H1 (cell line): ENCODE results near the gene ZBTB48. TPM values are rescaled to one million over a fixed set of nuclear protein-coding genes. Genes with fewer than 3 reads are reported as not detected.
A peak's percentile ranks its signal among the peaks of the same experiment; 100 is the strongest.

ENCODE experiments used
- CTCF ChIA-PET: fragments of 300-600 bp; sonication (Branson Sonifier 250); formaldehyde crosslinking; loops from one replicate; lab custom pipeline; 2021; ENCODE audit not compliant: partially characterized antibody; lab: Charles Lee
- POLR2A ChIA-PET: fragments of 300-600 bp; sonication (Branson Sonifier 250); formaldehyde crosslinking; loops from one replicate; lab custom pipeline; 2021; ENCODE audit warnings: inconsistent platforms; ENCODE audit not compliant: partially characterized antibody; lab: Charles Lee
- DNase-seq, 2 experiments: peaks; one replicate each; pipeline versions ENCODE4 v3.0.0 to v3.0.0-alpha.2; 2010 to 2022; ENCODE audit warnings: low spot score in 2 of 2, low read depth in 1 of 2, mixed read lengths in 1 of 2
- FAIRE-seq: peaks from 2 replicates; lab custom pipeline; 2011; peaks lifted over from hg19 to GRCh38; lab: Jason Lieb, UNC
- H2AFZ ChIP-seq: 2 replicates; pipeline ENCODE4 v1.8.1; 2012; ENCODE audit warnings: low read length, inconsistent platforms
- H2AK5ac ChIP-seq: 2 replicates; pipeline ENCODE4 v1.6.1; 2013; ENCODE audit warnings: low read depth, low read length
- H2BK120ac ChIP-seq: replicated peaks from 2 replicates; pipeline ENCODE3; 2013; ENCODE audit warnings: low read depth, low read length, inconsistent platforms
- H2BK12ac ChIP-seq: 2 replicates; pipeline ENCODE4 v1.6.1; 2013; ENCODE audit warnings: low read depth, low read length
- H2BK15ac ChIP-seq: 2 replicates; pipeline ENCODE4 v1.6.1; 2013; ENCODE audit warnings: low read length
- H2BK20ac ChIP-seq: 2 replicates; pipeline ENCODE4 v1.6.1; 2013; ENCODE audit warnings: low read length
- H2BK5ac ChIP-seq: 2 replicates; pipeline ENCODE4 v1.6.1; 2013; ENCODE audit warnings: low read depth, low read length
- H3K14ac ChIP-seq: 2 replicates; pipeline ENCODE4 v1.6.1; 2013; ENCODE audit warnings: inconsistent platforms; ENCODE audit not compliant: insufficient read length
- H3K18ac ChIP-seq: 2 replicates; pipeline ENCODE4 v1.6.1; 2013; ENCODE audit warnings: low read length; ENCODE audit errors: extremely low read depth
- H3K23ac ChIP-seq: 2 replicates; pipeline ENCODE4 v1.6.1; 2013; ENCODE audit warnings: inconsistent platforms; ENCODE audit not compliant: insufficient read length
- H3K23me2 ChIP-seq: 2 replicates; pipeline ENCODE4 v1.6.1; 2013; ENCODE audit warnings: low read depth, low read length
- H3K27ac ChIP-seq: 2 replicates; pipeline ENCODE4 v1.6.1; 2011; ENCODE audit warnings: low read depth, low read length, inconsistent platforms
- H3K27me3 ChIP-seq, 4 experiments: replicated peaks in 1 of 4; 1 replicate in 1 of 4; 2 replicates in 3 of 4; pipeline versions ENCODE4 v1.6.1 to v1.8.1; 2011 to 2013; ENCODE audit warnings: low read length in 3 of 4, mild to moderate bottlenecking in 3 of 4, inconsistent platforms in 2 of 4, mixed read lengths in 2 of 4, moderate library complexity in 1 of 4; ENCODE audit not compliant: control insufficient read depth in 3 of 4, insufficient read depth in 3 of 4; ENCODE audit errors: extremely low read depth in 1 of 4
- H3K36me3 ChIP-seq, 4 experiments: 2 replicates each; pipeline versions ENCODE4 v1.6.1 to v1.8.1; 2011 to 2013; ENCODE audit warnings: mild to moderate bottlenecking in 4 of 4, low read length in 3 of 4, moderate library complexity in 2 of 4, control low read depth in 1 of 4, inconsistent platforms in 1 of 4; ENCODE audit not compliant: insufficient read depth in 4 of 4, control insufficient read depth in 2 of 4
- H3K4ac ChIP-seq: replicated peaks from 2 replicates; pipeline ENCODE3; 2013; ENCODE audit warnings: low read length, low read depth, mixed read lengths, inconsistent platforms; ENCODE audit not compliant: insufficient read length
- H3K4me1 ChIP-seq, 4 experiments: replicated peaks in 1 of 4; 1 replicate in 1 of 4; 2 replicates in 3 of 4; pipeline versions ENCODE4 v1.6.1 to v1.8.1; 2011 to 2013; ENCODE audit warnings: low read length in 3 of 4, inconsistent platforms in 2 of 4, mixed read lengths in 1 of 4; ENCODE audit not compliant: insufficient read depth in 4 of 4, control insufficient read depth in 3 of 4
- H3K4me2 ChIP-seq, 2 experiments: 2 replicates each; pipeline versions ENCODE4 v1.6.1 to v1.8.1; 2011 to 2013; ENCODE audit warnings: low read depth in 2 of 2, low read length in 2 of 2, control low read depth in 1 of 2, inconsistent platforms in 1 of 2, mild to moderate bottlenecking in 1 of 2; ENCODE audit not compliant: insufficient read depth in 1 of 2
- H3K4me3 ChIP-seq, 4 experiments: fragments of 200-600, 300-600 bp in 1 of 4; sonication (generic), shearing (Covaris generic), sonication (Bioruptor Twin) in 1 of 4; 2 replicates each; pipeline versions ENCODE4 v1.5.1 to v1.8.1; 2011 to 2016; ENCODE audit warnings: low read length in 4 of 4, low read depth in 3 of 4, control low read depth in 2 of 4, inconsistent platforms in 2 of 4, mild to moderate bottlenecking in 2 of 4, mixed read lengths in 1 of 4, moderate library complexity in 1 of 4; ENCODE audit not compliant: insufficient read depth in 2 of 4; ENCODE audit errors: extremely low read depth in 1 of 4
- H3K56ac ChIP-seq: replicated peaks from 2 replicates; pipeline ENCODE3; 2013; ENCODE audit warnings: low read depth, mild to moderate bottlenecking, mixed read lengths, low read length, inconsistent platforms; ENCODE audit not compliant: insufficient read length
- H3K79me1 ChIP-seq: 2 replicates; pipeline ENCODE4 v1.6.1; 2013; ENCODE audit warnings: low read depth, low read length, control low read depth
- H3K79me2 ChIP-seq, 2 experiments: 2 replicates each; pipeline versions ENCODE4 v1.6.1 to v1.8.1; 2012 to 2013; ENCODE audit warnings: low read length in 2 of 2, mild to moderate bottlenecking in 2 of 2, inconsistent platforms in 1 of 2; ENCODE audit not compliant: insufficient read depth in 2 of 2, control insufficient read depth in 1 of 2
- H3K9ac ChIP-seq, 4 experiments: replicated peaks in 1 of 4; 1 replicate in 1 of 4; 2 replicates in 3 of 4; pipeline versions ENCODE4 v1.6.1 to v1.8.1; 2011 to 2013; ENCODE audit warnings: low read depth in 3 of 4, low read length in 3 of 4, control low read depth in 2 of 4, mild to moderate bottlenecking in 2 of 4, moderate library complexity in 2 of 4, inconsistent platforms in 1 of 4; ENCODE audit errors: extremely low read depth in 1 of 4
- H3K9me3 ChIP-seq, 2 experiments: 2 replicates each; pipeline versions ENCODE4 v1.6.1 to v1.8.1; 2012 to 2013; ENCODE audit warnings: mild to moderate bottlenecking in 2 of 2, moderate library complexity in 2 of 2, control low read depth in 1 of 2, inconsistent platforms in 1 of 2, low read depth in 1 of 2, low read length in 1 of 2, mixed read lengths in 1 of 2; ENCODE audit not compliant: insufficient read depth in 2 of 2
- H4K20me1 ChIP-seq, 2 experiments: replicated peaks in 1 of 2; 2 replicates each; pipeline versions ENCODE3 to v1.8.1; 2011 to 2013; ENCODE audit warnings: inconsistent platforms in 2 of 2, low read length in 2 of 2, mild to moderate bottlenecking in 1 of 2; ENCODE audit not compliant: insufficient read depth in 2 of 2, control insufficient read depth in 1 of 2
- H4K5ac ChIP-seq: 2 replicates; pipeline ENCODE4 v1.6.1; 2013; ENCODE audit warnings: low read length, low read depth, mixed read lengths, inconsistent platforms; ENCODE audit not compliant: insufficient read length
- H4K8ac ChIP-seq: 2 replicates; pipeline ENCODE4 v1.8.0; 2013; ENCODE audit warnings: mild to moderate bottlenecking, moderate library complexity, low read length, inconsistent platforms; ENCODE audit not compliant: insufficient read depth; ENCODE audit errors: extremely low read depth
- H4K91ac ChIP-seq: replicated peaks from 2 replicates; pipeline ENCODE3; 2013; ENCODE audit warnings: low read length, mixed read lengths, inconsistent platforms; ENCODE audit not compliant: insufficient read length
- EP300 ChIP-seq, 2 experiments: IDR thresholded peaks; 1 replicate in 1 of 2; 2 replicates in 1 of 2; pipeline ENCODE4 v1.6.1; 2011 to 2012; ENCODE audit warnings: low read depth in 2 of 2, low read length in 2 of 2, mild to moderate bottlenecking in 2 of 2, borderline replicate concordance in 1 of 2, inconsistent platforms in 1 of 2, moderate library complexity in 1 of 2
- GABPA ChIP-seq: IDR thresholded peaks from 2 replicates; pipeline ENCODE4 v1.6.1; 2011; ENCODE audit warnings: mild to moderate bottlenecking, low read length, moderate library complexity, borderline replicate concordance; ENCODE audit not compliant: insufficient read depth
- HDAC2 ChIP-seq, 2 experiments: fragments of 300-600 bp in 1 of 2; sonication (generic) in 1 of 2; IDR thresholded peaks; 2 replicates each; pipeline ENCODE4 v1.6.1; 2011 to 2012; ENCODE audit warnings: low read depth in 2 of 2, low read length in 2 of 2, mild to moderate bottlenecking in 2 of 2, moderate library complexity in 2 of 2, borderline replicate concordance in 1 of 2, inconsistent platforms in 1 of 2
- JUN ChIP-seq: IDR thresholded peaks from 2 replicates; pipeline ENCODE4 v1.6.1; 2011; ENCODE audit warnings: low read depth, mild to moderate bottlenecking, improper control_type of control experiment, low read length
- KDM4A ChIP-seq: IDR thresholded peaks from one replicate; pipeline ENCODE4 v1.7.1; 2012; ENCODE audit warnings: low read depth, mild to moderate bottlenecking, moderate library complexity, low read length, inconsistent platforms; ENCODE audit not compliant: severe bottlenecking
- KDM5A ChIP-seq: fragments of 200-600 bp; IDR thresholded peaks from 2 replicates; pipeline ENCODE4 v1.7.1; 2012; ENCODE audit warnings: mild to moderate bottlenecking, low read length, inconsistent platforms, mixed read lengths
- RBBP5 ChIP-seq: IDR thresholded peaks from 2 replicates; pipeline ENCODE4 v1.7.1; 2012; ENCODE audit warnings: low read depth, mild to moderate bottlenecking, inconsistent platforms, low read length, moderate library complexity, borderline replicate concordance
- SP1 ChIP-seq: IDR thresholded peaks from 2 replicates; pipeline ENCODE4 v1.6.1; 2011; ENCODE audit warnings: low read depth, low read length
- USF2 ChIP-seq: IDR thresholded peaks from 2 replicates; pipeline ENCODE4 v1.6.1; 2011; ENCODE audit warnings: low read length, improper control_type of control experiment
- WGBS, 2 experiments: shearing (Covaris generic) in 1 of 2; methylation state at CpG; one replicate each; pipeline versions ENCODE4 v1.1.6 to v1.1.7; 2013 to 2015; ENCODE audit warnings: low lambda C conversion rate in 2 of 2, mixed read lengths in 2 of 2, inconsistent platforms in 1 of 2, low coverage in 1 of 2, missing lambda C conversion rate in 1 of 2; ENCODE audit not compliant: insufficient replicate concordance in 2 of 2, insufficient coverage in 1 of 2, insufficient read length in 1 of 2; ENCODE audit errors: extremely low coverage in 1 of 2, missing lambda C conversion rate in 1 of 2; 5-methylcytosine and 5-hydroxymethylcytosine counted together
- polyA plus RNA-seq, 7 experiments: library from polyadenylated mRNA; depleted of rRNA in 3 of 7; stranded (reverse) in 5 of 7; unstranded in 2 of 7; fragments of >200 nt in 5 of 7; fragments of 200-250 nt in 2 of 7; gene quantifications; 1 replicate in 5 of 7; 2 replicates in 1 of 7; 4 replicates in 1 of 7; pipeline versions ENCODE4 v1.2.1 to v1.2.3, GENCODE V29; 2011 to 2013; ENCODE audit warnings: missing spikeins in 2 of 7, mixed read lengths in 2 of 7
- total RNA-seq: library from RNA; stranded (reverse); fragmentation: NEBNext Ultra II Directional; extraction: Animal tissue kit (Norgen Biotek cat#: 25700); gene quantifications from 2 replicates; pipeline ENCODE4 v1.2.1, GENCODE V29; 2021

ZBTB48 gene
- total and polyA plus RNA-seq, 2 of the 8 experiments (the other 6 are each of a cell fraction or from before 2014, with no cell fraction given), result 28.2 to 28.8 TPM

GRCh38 chr1:6587261-6588005 is 7.6 kb downstream of the ZBTB48 start:
- no peak overlapping the region for H2BK15ac ChIP-seq
- TF ChIP-seq EP300 (IDR thresholded peaks at IDR 0.05; ENCODE audit: borderline replicate concordance in 1 of 2, low read depth in 2 of 2, low read length in 2 of 2), result no peak
- TF ChIP-seq HDAC2 (IDR thresholded peaks at IDR 0.05; ENCODE audit: borderline replicate concordance in 1 of 2, low read depth in 2 of 2, low read length in 2 of 2), result no peak
- TF ChIP-seq SP1, result no peak
- no peak for TF ChIP-seq USF2
- no peak for TF ChIP-seq KDM5A
- TF ChIP-seq KDM4A, result no peak
- no peak for TF ChIP-seq RBBP5
- no peak for TF ChIP-seq JUN
- TF ChIP-seq GABPA, result no peak

More at GRCh38 chr1:6587261-6588005, 7.6 kb downstream of the ZBTB48 start:
- DNase-seq (no peak), FAIRE-seq (no peak)
- H4K8ac ChIP-seq, result no peak overlapping the region
- H3K4me2 ChIP-seq, result no peak overlapping the region
- H2BK12ac ChIP-seq, result no peak overlapping the region
- H2BK120ac ChIP-seq, result no peak overlapping the region
- no peak overlapping the region for H3K56ac ChIP-seq
- no peak overlapping the region for H4K91ac ChIP-seq
- no peak overlapping the region for H3K9ac ChIP-seq
- H3K4me3 ChIP-seq, result no peak overlapping the region
- no peaks in the 10 kb centered on the region for H3K9me3 ChIP-seq
- H3K23me2 ChIP-seq, result no peaks in the 10 kb centered on the region
- no peak overlapping the region for H4K5ac ChIP-seq
- no peak overlapping the region for H3K27ac ChIP-seq
- peaks cover 4% of the 10 kb centered on the region for H3K79me1 ChIP-seq
- no peak overlapping the region for H3K4ac ChIP-seq
- H3K79me2 ChIP-seq, result no peaks in the 10 kb centered on the region
- no peak overlapping the region for H3K14ac ChIP-seq
- H2AK5ac ChIP-seq, result no peak overlapping the region
- ChIA-PET CTCF (interaction anchor here (0.7 to 2.1 kb wide), 5 partner anchors 10 to 97 kb away, joined by 3 to 7 read pairs (median 3); partner anchors contain the start of gene KLHL21), POLR2A (interaction anchor here (2.3 to 17.4 kb wide), 2 partner anchors 9 to 13 kb away, joined by 8 to 196 read pairs; partner anchors contain the start of gene KLHL21)
- H3K4me1 ChIP-seq, result no peaks in the 10 kb centered on the region
- H3K36me3 ChIP-seq, result peaks cover 0 to 32% (median 5%) of the 10 kb centered on the region in 4 experiments; a peak in 6 of 8 replicates
- no peak overlapping the region for H2AFZ ChIP-seq
- no peak overlapping the region for H3K23ac ChIP-seq
- H3K18ac ChIP-seq, result no peak overlapping the region
- WGBS, 2 experiments, result 94% methylated on average over 12 of the region's 13 CpGs; no CpG with 5 or more reads in 1 of the 2 experiments
- peaks cover 2 to 28% of the 10 kb centered on the region in 2 experiments for H4K20me1 ChIP-seq
- H2BK5ac ChIP-seq, result 0 out of 2 replicates have a peak overlapping the region, but pooled peaks have one; percentile 49
- no peak overlapping the region for H2BK20ac ChIP-seq
- H3K27me3 ChIP-seq, result no peaks in the 10 kb centered on the region
